H1 (cell line): Measurements from ENCODE around the gene KHDC1L. TPM values are rescaled to one million over a fixed set of nuclear protein-coding genes. Genes with fewer than 3 reads are reported as not detected.

Experiments used
- CTCF ChIA-PET: fragments of 300-600 bp; sonication (Branson Sonifier 250); formaldehyde crosslinking; loops from one replicate; lab custom pipeline; 2021; ENCODE audit not compliant: partially characterized antibody; lab: Charles Lee
- POLR2A ChIA-PET: fragments of 300-600 bp; sonication (Branson Sonifier 250); formaldehyde crosslinking; loops from one replicate; lab custom pipeline; 2021; ENCODE audit warnings: inconsistent platforms; ENCODE audit not compliant: partially characterized antibody; lab: Charles Lee
- DNase-seq, 2 experiments: peaks; one replicate each; pipeline versions ENCODE4 v3.0.0 to v3.0.0-alpha.2; 2010 to 2022; ENCODE audit warnings: low spot score in 2 of 2, low read depth in 1 of 2, mixed read lengths in 1 of 2
- FAIRE-seq: peaks from 2 replicates; lab custom pipeline; 2011; peaks lifted over from hg19 to GRCh38; lab: Jason Lieb, UNC
- H2AFZ ChIP-seq: 2 replicates; pipeline ENCODE4 v1.8.1; 2012; ENCODE audit warnings: low read length, inconsistent platforms
- H2AK5ac ChIP-seq: 2 replicates; pipeline ENCODE4 v1.6.1; 2013; ENCODE audit warnings: low read depth, low read length
- H2BK120ac ChIP-seq: replicated peaks from 2 replicates; pipeline ENCODE3; 2013; ENCODE audit warnings: low read depth, low read length, inconsistent platforms
- H2BK12ac ChIP-seq: 2 replicates; pipeline ENCODE4 v1.6.1; 2013; ENCODE audit warnings: low read depth, low read length
- H2BK15ac ChIP-seq: 2 replicates; pipeline ENCODE4 v1.6.1; 2013; ENCODE audit warnings: low read length
- H2BK20ac ChIP-seq: 2 replicates; pipeline ENCODE4 v1.6.1; 2013; ENCODE audit warnings: low read length
- H2BK5ac ChIP-seq: 2 replicates; pipeline ENCODE4 v1.6.1; 2013; ENCODE audit warnings: low read depth, low read length
- H3K14ac ChIP-seq: 2 replicates; pipeline ENCODE4 v1.6.1; 2013; ENCODE audit warnings: inconsistent platforms; ENCODE audit not compliant: insufficient read length
- H3K18ac ChIP-seq: 2 replicates; pipeline ENCODE4 v1.6.1; 2013; ENCODE audit warnings: low read length; ENCODE audit errors: extremely low read depth
- H3K23ac ChIP-seq: 2 replicates; pipeline ENCODE4 v1.6.1; 2013; ENCODE audit warnings: inconsistent platforms; ENCODE audit not compliant: insufficient read length
- H3K23me2 ChIP-seq: 2 replicates; pipeline ENCODE4 v1.6.1; 2013; ENCODE audit warnings: low read depth, low read length
- H3K27ac ChIP-seq: 2 replicates; pipeline ENCODE4 v1.6.1; 2011; ENCODE audit warnings: low read depth, low read length, inconsistent platforms
- H3K27me3 ChIP-seq, 4 experiments: replicated peaks in 1 of 4; 1 replicate in 1 of 4; 2 replicates in 3 of 4; pipeline versions ENCODE4 v1.6.1 to v1.8.1; 2011 to 2013; ENCODE audit warnings: low read length in 3 of 4, mild to moderate bottlenecking in 3 of 4, inconsistent platforms in 2 of 4, mixed read lengths in 2 of 4, moderate library complexity in 1 of 4; ENCODE audit not compliant: control insufficient read depth in 3 of 4, insufficient read depth in 3 of 4; ENCODE audit errors: extremely low read depth in 1 of 4
- H3K36me3 ChIP-seq, 4 experiments: 2 replicates each; pipeline versions ENCODE4 v1.6.1 to v1.8.1; 2011 to 2013; ENCODE audit warnings: mild to moderate bottlenecking in 4 of 4, low read length in 3 of 4, moderate library complexity in 2 of 4, control low read depth in 1 of 4, inconsistent platforms in 1 of 4; ENCODE audit not compliant: insufficient read depth in 4 of 4, control insufficient read depth in 2 of 4
- H3K4ac ChIP-seq: replicated peaks from 2 replicates; pipeline ENCODE3; 2013; ENCODE audit warnings: low read length, low read depth, mixed read lengths, inconsistent platforms; ENCODE audit not compliant: insufficient read length
- H3K4me1 ChIP-seq, 4 experiments: replicated peaks in 1 of 4; 1 replicate in 1 of 4; 2 replicates in 3 of 4; pipeline versions ENCODE4 v1.6.1 to v1.8.1; 2011 to 2013; ENCODE audit warnings: low read length in 3 of 4, inconsistent platforms in 2 of 4, mixed read lengths in 1 of 4; ENCODE audit not compliant: insufficient read depth in 4 of 4, control insufficient read depth in 3 of 4
- H3K4me2 ChIP-seq, 2 experiments: 2 replicates each; pipeline versions ENCODE4 v1.6.1 to v1.8.1; 2011 to 2013; ENCODE audit warnings: low read depth in 2 of 2, low read length in 2 of 2, control low read depth in 1 of 2, inconsistent platforms in 1 of 2, mild to moderate bottlenecking in 1 of 2; ENCODE audit not compliant: insufficient read depth in 1 of 2
- H3K4me3 ChIP-seq, 4 experiments: fragments of 200-600, 300-600 bp in 1 of 4; sonication (generic), shearing (Covaris generic), sonication (Bioruptor Twin) in 1 of 4; 2 replicates each; pipeline versions ENCODE4 v1.5.1 to v1.8.1; 2011 to 2016; ENCODE audit warnings: low read length in 4 of 4, low read depth in 3 of 4, control low read depth in 2 of 4, inconsistent platforms in 2 of 4, mild to moderate bottlenecking in 2 of 4, mixed read lengths in 1 of 4, moderate library complexity in 1 of 4; ENCODE audit not compliant: insufficient read depth in 2 of 4; ENCODE audit errors: extremely low read depth in 1 of 4
- H3K56ac ChIP-seq: replicated peaks from 2 replicates; pipeline ENCODE3; 2013; ENCODE audit warnings: low read depth, mild to moderate bottlenecking, mixed read lengths, low read length, inconsistent platforms; ENCODE audit not compliant: insufficient read length
- H3K79me1 ChIP-seq: 2 replicates; pipeline ENCODE4 v1.6.1; 2013; ENCODE audit warnings: low read depth, low read length, control low read depth
- H3K79me2 ChIP-seq, 2 experiments: 2 replicates each; pipeline versions ENCODE4 v1.6.1 to v1.8.1; 2012 to 2013; ENCODE audit warnings: low read length in 2 of 2, mild to moderate bottlenecking in 2 of 2, inconsistent platforms in 1 of 2; ENCODE audit not compliant: insufficient read depth in 2 of 2, control insufficient read depth in 1 of 2
- H3K9ac ChIP-seq, 4 experiments: replicated peaks in 1 of 4; 1 replicate in 1 of 4; 2 replicates in 3 of 4; pipeline versions ENCODE4 v1.6.1 to v1.8.1; 2011 to 2013; ENCODE audit warnings: low read depth in 3 of 4, low read length in 3 of 4, control low read depth in 2 of 4, mild to moderate bottlenecking in 2 of 4, moderate library complexity in 2 of 4, inconsistent platforms in 1 of 4; ENCODE audit errors: extremely low read depth in 1 of 4
- H3K9me3 ChIP-seq, 2 experiments: 2 replicates each; pipeline versions ENCODE4 v1.6.1 to v1.8.1; 2012 to 2013; ENCODE audit warnings: mild to moderate bottlenecking in 2 of 2, moderate library complexity in 2 of 2, control low read depth in 1 of 2, inconsistent platforms in 1 of 2, low read depth in 1 of 2, low read length in 1 of 2, mixed read lengths in 1 of 2; ENCODE audit not compliant: insufficient read depth in 2 of 2
- H4K20me1 ChIP-seq, 2 experiments: replicated peaks in 1 of 2; 2 replicates each; pipeline versions ENCODE3 to v1.8.1; 2011 to 2013; ENCODE audit warnings: inconsistent platforms in 2 of 2, low read length in 2 of 2, mild to moderate bottlenecking in 1 of 2; ENCODE audit not compliant: insufficient read depth in 2 of 2, control insufficient read depth in 1 of 2
- H4K5ac ChIP-seq: 2 replicates; pipeline ENCODE4 v1.6.1; 2013; ENCODE audit warnings: low read length, low read depth, mixed read lengths, inconsistent platforms; ENCODE audit not compliant: insufficient read length
- H4K8ac ChIP-seq: 2 replicates; pipeline ENCODE4 v1.8.0; 2013; ENCODE audit warnings: mild to moderate bottlenecking, moderate library complexity, low read length, inconsistent platforms; ENCODE audit not compliant: insufficient read depth; ENCODE audit errors: extremely low read depth
- H4K91ac ChIP-seq: replicated peaks from 2 replicates; pipeline ENCODE3; 2013; ENCODE audit warnings: low read length, mixed read lengths, inconsistent platforms; ENCODE audit not compliant: insufficient read length
- BACH1 ChIP-seq: IDR thresholded peaks from 2 replicates; pipeline ENCODE4 v1.6.1; 2012; ENCODE audit warnings: low read length, improper control_type of control experiment
- CBX8 ChIP-seq: fragments of 300-800, 300-1000 bp; sonication (generic); IDR thresholded peaks from 2 replicates; pipeline ENCODE4 v1.7.1; 2016; ENCODE audit warnings: low read depth, low read length, borderline replicate concordance
- FOSL1 ChIP-seq: IDR thresholded peaks from 2 replicates; pipeline ENCODE4 v1.6.1; 2011; ENCODE audit warnings: mild to moderate bottlenecking, low read depth, low read length, moderate library complexity; ENCODE audit not compliant: insufficient read depth
- HDAC2 ChIP-seq, 2 experiments: fragments of 300-600 bp in 1 of 2; sonication (generic) in 1 of 2; IDR thresholded peaks; 2 replicates each; pipeline ENCODE4 v1.6.1; 2011 to 2012; ENCODE audit warnings: low read depth in 2 of 2, low read length in 2 of 2, mild to moderate bottlenecking in 2 of 2, moderate library complexity in 2 of 2, borderline replicate concordance in 1 of 2, inconsistent platforms in 1 of 2
- NANOG ChIP-seq: IDR thresholded peaks from 2 replicates; pipeline ENCODE4 v1.6.1; 2011; ENCODE audit warnings: low read length, low read depth, mild to moderate bottlenecking, inconsistent platforms; ENCODE audit not compliant: insufficient read depth, poor library complexity, severe bottlenecking
- RAD21 ChIP-seq, 2 experiments: IDR thresholded peaks in 1 of 2; conservative IDR thresholded peaks in 1 of 2; 2 replicates each; pipeline ENCODE4 v1.6.1; 2011; ENCODE audit warnings: low read depth in 2 of 2, low read length in 2 of 2, improper control_type of control experiment in 1 of 2, inconsistent platforms in 1 of 2, mild to moderate bottlenecking in 1 of 2, moderate library complexity in 1 of 2
- SP4 ChIP-seq: IDR thresholded peaks from 2 replicates; pipeline ENCODE4 v1.6.1; 2012; ENCODE audit warnings: low read length, inconsistent platforms
- WGBS, 2 experiments: shearing (Covaris generic) in 1 of 2; methylation state at CpG; one replicate each; pipeline versions ENCODE4 v1.1.6 to v1.1.7; 2013 to 2015; ENCODE audit warnings: low lambda C conversion rate in 2 of 2, mixed read lengths in 2 of 2, inconsistent platforms in 1 of 2, low coverage in 1 of 2, missing lambda C conversion rate in 1 of 2; ENCODE audit not compliant: insufficient replicate concordance in 2 of 2, insufficient coverage in 1 of 2, insufficient read length in 1 of 2; ENCODE audit errors: extremely low coverage in 1 of 2, missing lambda C conversion rate in 1 of 2; 5-methylcytosine and 5-hydroxymethylcytosine counted together
- polyA plus RNA-seq, 7 experiments: library from polyadenylated mRNA; depleted of rRNA in 3 of 7; stranded (reverse) in 5 of 7; unstranded in 2 of 7; fragments of >200 nt in 5 of 7; fragments of 200-250 nt in 2 of 7; gene quantifications; 1 replicate in 5 of 7; 2 replicates in 1 of 7; 4 replicates in 1 of 7; pipeline versions ENCODE4 v1.2.1 to v1.2.3, GENCODE V29; 2011 to 2013; ENCODE audit warnings: missing spikeins in 2 of 7, mixed read lengths in 2 of 7
- total RNA-seq: library from RNA; stranded (reverse); fragmentation: NEBNext Ultra II Directional; extraction: Animal tissue kit (Norgen Biotek cat#: 25700); gene quantifications from 2 replicates; pipeline ENCODE4 v1.2.1, GENCODE V29; 2021
- TF ChIP-seq, protein P1 (sequence below), 3 experiments: IDR thresholded peaks; 1 replicate in 2 of 3; 2 replicates in 1 of 3; pipeline versions ENCODE4 v1.5.1 to v1.6.1; 2011; ENCODE audit warnings: low read length in 3 of 3, mild to moderate bottlenecking in 3 of 3, inconsistent platforms in 2 of 3, low read depth in 1 of 3, moderate library complexity in 1 of 3; ENCODE audit not compliant: insufficient read depth in 1 of 3; ENCODE audit errors: control extremely low read depth in 1 of 3

KHDC1L gene
- total and polyA plus RNA-seq, 2 of the 8 experiments (the other 6 are each of a cell fraction or from before 2014, with no cell fraction given): 0.14 TPM; not detected in 1

DNA sequence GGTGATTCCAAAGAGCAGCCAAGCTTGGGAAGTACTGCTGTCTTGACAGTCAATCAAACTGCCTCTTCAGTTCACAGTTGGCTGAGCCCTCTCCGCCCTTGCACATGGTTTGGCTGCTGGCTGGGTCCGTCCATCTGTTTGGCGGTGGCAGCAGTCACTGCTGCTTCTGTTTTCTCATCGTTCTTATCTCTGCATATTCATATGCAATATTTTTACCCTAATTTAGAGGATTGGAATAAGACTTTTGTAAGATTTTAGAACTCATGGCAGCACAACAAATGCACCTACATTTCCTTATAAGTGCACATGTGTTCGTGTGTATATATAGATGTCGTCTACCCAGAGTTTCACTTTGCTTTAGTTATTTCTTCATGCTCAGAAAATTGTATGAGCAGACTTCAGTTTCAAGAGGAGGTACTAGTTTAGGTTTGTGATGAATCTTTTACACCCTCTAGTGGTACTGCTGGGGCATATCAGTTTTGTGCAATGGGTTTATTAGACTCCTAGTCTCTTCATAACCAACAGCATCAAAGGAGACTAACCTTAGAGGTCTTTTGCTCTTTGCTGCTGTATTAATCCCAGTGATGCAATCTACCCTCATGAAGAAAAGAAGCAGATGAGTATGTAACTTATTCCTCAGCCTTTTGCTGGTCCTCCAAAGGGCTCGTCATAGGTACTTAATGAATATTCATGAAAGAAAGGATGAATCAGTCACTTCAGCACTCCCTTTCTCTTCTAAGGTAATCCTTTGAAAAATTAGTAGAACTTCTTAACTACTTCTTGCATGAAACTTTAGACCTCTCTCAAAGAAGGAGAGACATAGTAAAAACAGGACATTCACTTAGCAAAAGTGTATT lies 44.3 kb downstream of the KHDC1L start:
- FAIRE-seq: peak; percentile 71

More for the DNA sequence above, 44.3 kb downstream of the KHDC1L start:
- Histone ChIP-seq H3K4me1 (no peaks in the 10 kb centered on the region), H2BK120ac (no peak overlapping the region), H3K56ac (no peak overlapping the region), H2BK12ac (no peak overlapping the region), H2AK5ac (no peak overlapping the region), H3K4ac (no peak overlapping the region), H3K9ac (no peak overlapping the region), H3K79me1 (no peaks in the 10 kb centered on the region), H3K18ac (no peak overlapping the region), H4K5ac (no peak overlapping the region), H3K14ac (no peak overlapping the region), H2AFZ (no peak overlapping the region), H4K91ac (no peak overlapping the region), H3K4me2 (no peak overlapping the region), H3K27me3 (no peaks in the 10 kb centered on the region), H2BK20ac (no peak overlapping the region), H3K36me3 (no peaks in the 10 kb centered on the region), H2BK15ac (no peak overlapping the region), H2BK5ac (no peak overlapping the region), H3K79me2 (no peaks in the 10 kb centered on the region), H3K27ac (no peak overlapping the region), H4K20me1 (no peaks in the 10 kb centered on the region), H4K8ac (no peak overlapping the region), H3K4me3 (no peak overlapping the region), H3K23ac (no peak overlapping the region), H3K9me3 (no peaks in the 10 kb centered on the region), H3K23me2 (no peaks in the 10 kb centered on the region)
- 46% methylated on average over 7 of the region's 7 CpGs; no CpG with 5 or more reads in 1 of the 2 experiments for WGBS, 2 experiments
- ChIA-PET CTCF (interaction anchor here (0.7 to 1.8 kb wide), 16 partner anchors 8 to 764 kb away, joined by 3 to 10 read pairs (median 4); no protein-coding TSS in a partner anchor), POLR2A (no interaction called here)
- DNase-seq: no peak
- TF ChIP-seq BACH1: no peak
- no peak for TF ChIP-seq SP4
- no peak for TF ChIP-seq HDAC2 (IDR thresholded peaks at IDR 0.05; ENCODE audit: borderline replicate concordance in 1 of 2, low read depth in 2 of 2, low read length in 2 of 2)
- TF ChIP-seq, protein P1, sequence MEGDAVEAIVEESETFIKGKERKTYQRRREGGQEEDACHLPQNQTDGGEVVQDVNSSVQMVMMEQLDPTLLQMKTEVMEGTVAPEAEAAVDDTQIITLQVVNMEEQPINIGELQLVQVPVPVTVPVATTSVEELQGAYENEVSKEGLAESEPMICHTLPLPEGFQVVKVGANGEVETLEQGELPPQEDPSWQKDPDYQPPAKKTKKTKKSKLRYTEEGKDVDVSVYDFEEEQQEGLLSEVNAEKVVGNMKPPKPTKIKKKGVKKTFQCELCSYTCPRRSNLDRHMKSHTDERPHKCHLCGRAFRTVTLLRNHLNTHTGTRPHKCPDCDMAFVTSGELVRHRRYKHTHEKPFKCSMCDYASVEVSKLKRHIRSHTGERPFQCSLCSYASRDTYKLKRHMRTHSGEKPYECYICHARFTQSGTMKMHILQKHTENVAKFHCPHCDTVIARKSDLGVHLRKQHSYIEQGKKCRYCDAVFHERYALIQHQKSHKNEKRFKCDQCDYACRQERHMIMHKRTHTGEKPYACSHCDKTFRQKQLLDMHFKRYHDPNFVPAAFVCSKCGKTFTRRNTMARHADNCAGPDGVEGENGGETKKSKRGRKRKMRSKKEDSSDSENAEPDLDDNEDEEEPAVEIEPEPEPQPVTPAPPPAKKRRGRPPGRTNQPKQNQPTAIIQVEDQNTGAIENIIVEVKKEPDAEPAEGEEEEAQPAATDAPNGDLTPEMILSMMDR (IDR thresholded peaks at IDR 0.05; ENCODE audit: control extremely low read depth in 1 of 3, insufficient read depth in 1 of 3, low read depth in 1 of 3, low read length in 3 of 3): peak in 2 of 3 experiments; percentile 54 to 76; a peak in 2 of 4 replicates
- TF ChIP-seq RAD21 (IDR thresholded peaks at IDR 0.05 in 1 of 2, conservative IDR thresholded peaks at IDR 0.05 in 1 of 2; ENCODE audit: low read depth in 2 of 2, low read length in 2 of 2): peak; percentile 87 to 92
- no peak for TF ChIP-seq NANOG
- TF ChIP-seq CBX8: no peak
- no peak for TF ChIP-seq FOSL1
